ENCODE measurements around the gene F10.
"Not testable (repeated sequence)": the region's sequence is repeated elsewhere in the genome, so short reads cannot be mapped to it uniquely, and the experiment has no call there.

Gene F10

GRCh38 chr13:113122550-113123225 is at the start of gene F10:
Gene F10 (plus strand): TSS chr13:113122799. CDS start chr13:113122856, 57 bp downstream.
- DNase-seq = peak; percentile 93

GRCh38 chr13:113073942-113074341 is 48.7 kb upstream of the F10 start:
- no peak for DNase-seq

- DNase-seq = no peak
Measured at GRCh38 chr13:113074401-113074800, 48.2 kb upstream of the F10 start.

- no peak for DNase-seq
Measured at GRCh38 chr13:113074876-113075275, 47.7 kb upstream of the F10 start.

- no peak for DNase-seq
Measured at GRCh38 chr13:113075711-113076110, 46.9 kb upstream of the F10 start.

- no peak for DNase-seq
Measured at GRCh38 chr13:113076681-113077401, 45.8 kb upstream of the F10 start.

- no peak for DNase-seq
Measured at GRCh38 chr13:113077566-113077952, 45.0 kb upstream of the F10 start.

GRCh38 chr13:113077953-113078901 is 44.4 kb upstream of the F10 start:
- DNase-seq = no peak

- DNase-seq = no peak
Measured at GRCh38 chr13:113078902-113079780, 43.5 kb upstream of the F10 start.

GRCh38 chr13:113079781-113080080 is 42.9 kb upstream of the F10 start:
- DNase-seq = not testable (repeated sequence)

GRCh38 chr13:113080361-113080831 is 42.2 kb upstream of the F10 start:
- no peak for DNase-seq

- DNase-seq = no peak
Measured at GRCh38 chr13:113080901-113081521, 41.6 kb upstream of the F10 start.

- DNase-seq = no peak
Measured at GRCh38 chr13:113082198-113083021, 40.2 kb upstream of the F10 start.

- no peak for DNase-seq
Measured at GRCh38 chr13:113083022-113083373, 39.6 kb upstream of the F10 start.

GRCh38 chr13:113083402-113084061 is 39.1 kb upstream of the F10 start:
- DNase-seq = no peak

GRCh38 chr13:113084094-113084942 is 38.3 kb upstream of the F10 start:
- DNase-seq = no peak

- no peak for DNase-seq
Measured at GRCh38 chr13:113084943-113085540, 37.6 kb upstream of the F10 start.

GRCh38 chr13:113086031-113086750 is 36.4 kb upstream of the F10 start:
- DNase-seq = no peak
